HG02759 (cell line): ENCODE results near the gene HECTD4.
"Not testable (repeated sequence)": the region's sequence is repeated elsewhere in the genome, so short reads cannot be mapped to it uniquely, and the experiment has no call there.

Experiments used
- ATAC-seq: cut with Tn5 transposase; IDR thresholded peaks from one replicate; pipeline ENCODE4 v1.9.1; 2021; ENCODE audit warnings: mild to moderate bottlenecking, moderate library complexity; ENCODE audit not compliant: unreplicated experiment

Gene HECTD4

GRCh38 chr12:112381883-112382796 lies at the start of gene HECTD4:
HECTD4 (minus strand) TSS chr12:112382431; CDS start chr12:112382128, 303 bp downstream.
- ATAC-seq = peak; percentile 93

- no peak for ATAC-seq
Measured at GRCh38 chr12:112431965-112432364, 49.7 kb upstream of the HECTD4 start.

- no peak for ATAC-seq
Measured at GRCh38 chr12:112430929-112431328, 48.7 kb upstream of the HECTD4 start.

GRCh38 chr12:112427760-112428159 lies 45.5 kb upstream of the HECTD4 start:
- no peak for ATAC-seq

GRCh38 chr12:112425582-112426382 lies 43.6 kb upstream of the HECTD4 start:
- ATAC-seq = no peak

GRCh38 chr12:112424126-112424525 lies 41.9 kb upstream of the HECTD4 start:
- no peak for ATAC-seq

- ATAC-seq = no peak
Measured at GRCh38 chr12:112422531-112422930, 40.3 kb upstream of the HECTD4 start.

- ATAC-seq = no peak
Measured at GRCh38 chr12:112421363-112421762, 39.1 kb upstream of the HECTD4 start.

GRCh38 chr12:112420740-112421139 lies 38.5 kb upstream of the HECTD4 start:
- ATAC-seq = no peak

- ATAC-seq = no peak
Measured at GRCh38 chr12:112419297-112420133, 37.3 kb upstream of the HECTD4 start.

- peak; percentile 82 for ATAC-seq
Measured at GRCh38 chr12:112418608-112419296, 36.5 kb upstream of the HECTD4 start, which contains the start of gene PTPN11. PTPN11 (plus strand) TSS chr12:112418947; CDS start chr12:112419112, 165 bp downstream.

- ATAC-seq = no peak
Measured at GRCh38 chr12:112418273-112418607, 36.0 kb upstream of the HECTD4 start.

- not testable (repeated sequence) for ATAC-seq
Measured at GRCh38 chr12:112415457-112415856, 33.2 kb upstream of the HECTD4 start.

- no peak for ATAC-seq
Measured at GRCh38 chr12:112413855-112414625, 31.8 kb upstream of the HECTD4 start.

- no peak for ATAC-seq
Measured at GRCh38 chr12:112409906-112410244, 27.6 kb upstream of the HECTD4 start.

- peak; percentile 83 for ATAC-seq
Measured at GRCh38 chr12:112409064-112409905, 27.1 kb upstream of the HECTD4 start, which contains the start of gene RPL6. RPL6 (minus strand) TSS chr12:112409605; CDS start chr12:112408656, 949 bp downstream.

- ATAC-seq = no peak
Measured at GRCh38 chr12:112408621-112409020, 26.4 kb upstream of the HECTD4 start.

- ATAC-seq = not testable (repeated sequence)
Measured at GRCh38 chr12:112407683-112408082, 25.5 kb upstream of the HECTD4 start.
